Hepatocyte (in vitro differentiated cells): ENCODE measurements around the gene GLI1.

ENCODE experiments used
- EZH2 ChIP-seq: fragments of 200-600 bp; sonication (generic); IDR thresholded peaks from 2 replicates; pipeline ENCODE4 v1.6.1; 2016; ENCODE audit warnings: antibody characterized with exemption, mild to moderate bottlenecking, borderline replicate concordance
- EZH2phosphoT487 ChIP-seq: fragments of 200-600 bp; sonication (generic); IDR thresholded peaks from one replicate; pipeline ENCODE4 v1.6.1; 2018; ENCODE audit warnings: antibody characterized with exemption, mild to moderate bottlenecking, low read depth, moderate library complexity; ENCODE audit not compliant: unreplicated experiment, severe bottlenecking
- TF ChIP-seq, protein P1 (sequence below): fragments of 200-600 bp; sonication (generic); IDR thresholded peaks from 2 replicates; pipeline ENCODE4 v1.5.1; 2016; ENCODE audit warnings: antibody characterized with exemption, mild to moderate bottlenecking; ENCODE audit not compliant: poor library complexity

DNA sequence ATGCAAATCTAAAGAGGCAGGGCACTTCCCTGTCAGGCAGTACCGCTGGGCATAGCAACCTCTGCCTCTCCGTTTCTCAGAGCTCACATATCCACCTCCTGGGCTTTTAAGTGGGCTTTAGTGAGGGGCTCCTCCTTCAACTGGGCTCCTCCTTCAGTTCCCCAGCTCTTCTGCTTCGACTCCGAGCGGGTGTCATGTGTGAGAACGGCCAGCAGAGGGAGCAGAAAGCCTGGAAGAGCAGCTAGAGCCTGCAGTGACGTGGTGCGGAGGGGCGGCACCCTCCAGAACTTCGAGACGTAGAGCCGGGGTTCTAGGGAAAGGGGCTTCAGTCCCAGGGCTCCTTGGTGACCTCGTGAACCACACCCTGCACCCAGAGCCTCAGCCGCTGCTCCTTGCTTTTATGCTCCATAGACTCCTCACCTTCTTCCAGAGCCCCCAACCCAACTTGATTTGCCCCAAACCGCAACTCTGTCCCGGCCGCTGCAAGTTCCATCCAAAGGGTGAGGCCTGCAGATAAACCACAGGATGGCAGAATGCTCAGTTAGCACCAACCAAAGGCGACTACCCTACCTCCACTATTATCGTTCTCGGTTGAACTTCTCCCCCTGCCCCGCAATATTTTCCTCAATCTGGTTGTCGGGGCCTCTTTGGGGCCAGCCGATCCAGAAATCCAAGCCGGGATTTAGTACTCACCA is 383 bp upstream of the GLI1 start:
- TF ChIP-seq, protein P1, sequence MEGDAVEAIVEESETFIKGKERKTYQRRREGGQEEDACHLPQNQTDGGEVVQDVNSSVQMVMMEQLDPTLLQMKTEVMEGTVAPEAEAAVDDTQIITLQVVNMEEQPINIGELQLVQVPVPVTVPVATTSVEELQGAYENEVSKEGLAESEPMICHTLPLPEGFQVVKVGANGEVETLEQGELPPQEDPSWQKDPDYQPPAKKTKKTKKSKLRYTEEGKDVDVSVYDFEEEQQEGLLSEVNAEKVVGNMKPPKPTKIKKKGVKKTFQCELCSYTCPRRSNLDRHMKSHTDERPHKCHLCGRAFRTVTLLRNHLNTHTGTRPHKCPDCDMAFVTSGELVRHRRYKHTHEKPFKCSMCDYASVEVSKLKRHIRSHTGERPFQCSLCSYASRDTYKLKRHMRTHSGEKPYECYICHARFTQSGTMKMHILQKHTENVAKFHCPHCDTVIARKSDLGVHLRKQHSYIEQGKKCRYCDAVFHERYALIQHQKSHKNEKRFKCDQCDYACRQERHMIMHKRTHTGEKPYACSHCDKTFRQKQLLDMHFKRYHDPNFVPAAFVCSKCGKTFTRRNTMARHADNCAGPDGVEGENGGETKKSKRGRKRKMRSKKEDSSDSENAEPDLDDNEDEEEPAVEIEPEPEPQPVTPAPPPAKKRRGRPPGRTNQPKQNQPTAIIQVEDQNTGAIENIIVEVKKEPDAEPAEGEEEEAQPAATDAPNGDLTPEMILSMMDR = peak; percentile 98
- no peak for TF ChIP-seq EZH2phosphoT487
- TF ChIP-seq EZH2 = no peak
